ENCODE data around the gene EYS.

DNA sequence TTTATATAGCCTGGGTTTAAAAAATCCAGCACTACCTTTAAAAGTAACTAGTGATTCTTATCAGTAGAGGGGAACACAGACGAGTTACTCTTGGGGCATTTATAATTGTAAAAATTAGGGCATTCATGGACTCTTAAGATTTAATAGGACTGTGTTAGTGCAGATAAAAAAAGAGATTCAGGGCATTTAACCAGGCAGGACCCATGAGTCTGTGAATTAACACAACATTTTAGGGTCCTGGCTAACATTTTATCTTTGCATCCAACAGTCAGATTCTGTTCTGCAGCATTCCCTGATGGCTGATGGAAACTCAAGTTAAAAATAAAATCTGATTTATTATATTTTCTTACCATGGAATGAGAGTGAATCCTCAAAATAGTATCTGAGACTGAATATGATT, 1297.1 kb downstream of the EYS start:
- TF ChIP-seq GATA2 (IDR thresholded peaks at IDR 0.05; ENCODE audit: low read depth, low read length) (peak; percentile 54; the same call in 1 of the 2 replicates), GATA3 (IDR thresholded peaks at IDR 0.05; ENCODE audit: low read depth, low read length) (peak; percentile 64; the same call in 1 of the 2 replicates)

All from SH-SY5Y (cell line).